ENCODE results near the gene AKAIN1. TPM values are rescaled to one million over a fixed set of nuclear protein-coding genes. Genes with fewer than 3 reads are reported as not detected.

AKAIN1 gene
- total and polyA plus RNA-seq, 2 of the 4 experiments (the other 2 are of a cell fraction), result not detected

DNA sequence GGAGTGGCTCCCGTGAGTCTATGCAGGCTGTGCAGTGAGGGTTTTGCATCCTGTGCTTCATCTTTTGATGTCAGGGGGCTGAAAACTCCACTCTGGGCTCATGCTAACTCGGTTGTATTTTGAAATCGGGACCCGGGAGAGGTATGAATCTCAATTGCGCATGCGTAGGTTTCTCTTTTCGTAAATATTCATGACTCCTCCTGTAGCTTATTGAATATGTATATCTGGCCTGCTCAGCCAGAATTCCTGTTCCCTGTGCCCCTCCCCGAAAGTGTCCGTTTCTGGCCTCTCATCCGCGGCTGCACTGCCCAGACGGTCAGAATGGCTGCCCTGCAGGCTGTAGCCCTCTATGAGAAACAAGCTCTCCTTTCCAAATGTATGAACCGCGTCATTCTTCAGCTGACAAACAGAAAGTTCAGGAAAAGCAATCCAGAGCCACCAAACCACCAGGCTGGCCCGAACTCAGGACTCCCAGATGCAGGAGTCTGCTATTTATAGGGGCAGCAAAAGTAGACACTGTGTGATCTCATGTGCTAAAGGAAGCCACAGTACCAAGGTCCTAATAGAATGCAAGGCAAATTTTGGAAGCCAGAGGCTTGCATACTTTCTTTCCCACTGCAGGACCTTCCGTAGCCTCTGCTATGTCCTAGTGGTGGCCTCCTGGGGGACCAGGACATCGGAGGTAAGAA is 41.7 kb downstream of the AKAIN1 start:
- intact Hi-C loops (cut with micrococcal nuclease) (no loop called here), dilution Hi-C loops (cut with HindIII; ENCODE audit: low sequenced_read_pairs, unreplicated experiment) (no loop called here), in situ Hi-C loops (cut with MboI; ENCODE audit: low sequenced_read_pairs) (no loop called here)
- no peak overlapping the region for H2AFZ ChIP-seq (replicated peaks; ENCODE audit: low read length, poor library complexity)
- BruUV-seq (replicated peaks), result no TSS peak
- H3K9me1 ChIP-seq (ENCODE audit: insufficient read depth, low read length), result no peaks in the 10 kb centered on the region
- no peak overlapping the region for H3K4ac ChIP-seq (ENCODE audit: low read depth, low read length)
- H2AK5ac ChIP-seq (ENCODE audit: low read depth, low read length), result no peak overlapping the region
- H2AK9ac ChIP-seq (replicated peaks; ENCODE audit: low read depth, low read length, poor library complexity), result no peak overlapping the region
- DNase-seq, result no peak
- no peak overlapping the region for H3K23ac ChIP-seq (ENCODE audit: low read depth, low read length)
- peaks cover 19% of the 10 kb centered on the region for H3K9me3 ChIP-seq (ENCODE audit: control insufficient read depth, insufficient read depth, low read length)
- no peak overlapping the region for H4K8ac ChIP-seq (ENCODE audit: low read depth in 2 of 2, low read length in 2 of 2)
- no peak for ATAC-seq (ENCODE audit: low read depth)
- H2BK20ac ChIP-seq (ENCODE audit: low read depth, low read length), result no peak overlapping the region
- no peak overlapping the region for H3K18ac ChIP-seq (ENCODE audit: low read depth, low read length)
- ChIA-PET POLR2A (ENCODE audit: unreplicated experiment) (no interaction called here), CTCF (no interaction called here)
- H2BK15ac ChIP-seq (ENCODE audit: low read depth, low read length), result no peak overlapping the region
- H3K36me3 ChIP-seq (ENCODE audit: control insufficient read depth, insufficient read depth, low read length), result no peaks in the 10 kb centered on the region
- no peak overlapping the region for H3K9ac ChIP-seq (ENCODE audit: low read depth, low read length)
- no peak overlapping the region for H3K14ac ChIP-seq (replicated peaks; ENCODE audit: low read depth, low read length)
- WGBS, 2 experiments (ENCODE audit: extremely low coverage in 2 of 2, insufficient read length in 1 of 2), result 69% methylated on average over 9 of the region's 17 CpGs; no CpG with 5 or more reads in 1 of the 2 experiments
- no peak overlapping the region for H3K27ac ChIP-seq (ENCODE audit: insufficient read depth, low read length)
- H3K79me1 ChIP-seq (ENCODE audit: low read depth in 1 of 2, low read length in 2 of 2), result no peaks in the 10 kb centered on the region
- H4K5ac ChIP-seq (ENCODE audit: low read depth, low read length), result no peak overlapping the region
- H3K4me1 ChIP-seq (ENCODE audit: control insufficient read depth, insufficient read depth, low read length), result no peaks in the 10 kb centered on the region
- H3K56ac ChIP-seq (ENCODE audit: extremely low read depth, insufficient read depth, low read length), result no peak overlapping the region
- H3K27me3 ChIP-seq (ENCODE audit: control insufficient read depth, insufficient read depth, low read length), result no peaks in the 10 kb centered on the region
- H4K20me1 ChIP-seq (ENCODE audit: insufficient read depth, low read length), result no peaks in the 10 kb centered on the region
- H3K4me2 ChIP-seq (ENCODE audit: low read depth, low read length), result no peak overlapping the region
- no peak overlapping the region for H2BK120ac ChIP-seq (ENCODE audit: low read depth, low read length)
- H3K4me3 ChIP-seq (ENCODE audit: insufficient read depth, low read depth, low read length), result no peak overlapping the region
- no peak overlapping the region for H2BK5ac ChIP-seq (ENCODE audit: low read depth, low read length, poor library complexity, severe bottlenecking)
- H4K91ac ChIP-seq (ENCODE audit: insufficient read depth, low read depth, low read length), result no peak overlapping the region
- TF ChIP-seq MAZ (IDR thresholded peaks at IDR 0.05; ENCODE audit: borderline replicate concordance, low read depth, low read length) (no peak), SMC3 (IDR thresholded peaks at IDR 0.05; ENCODE audit: low read depth, low read length) (no peak), CEBPB (IDR thresholded peaks at IDR 0.05; ENCODE audit: low read depth, low read length) (no peak), RAD21 (IDR thresholded peaks at IDR 0.05; ENCODE audit: low read length) (no peak), BHLHE40 (IDR thresholded peaks at IDR 0.05; ENCODE audit: low read depth, low read length) (no peak), MAFK (IDR thresholded peaks at IDR 0.05; ENCODE audit: low read depth, low read length) (no peak), FOS (IDR thresholded peaks at IDR 0.05; ENCODE audit: low read depth, low read length) (no peak), RCOR1 (IDR thresholded peaks at IDR 0.05; ENCODE audit: insufficient replicate concordance, low read length) (no peak), CTCF (conservative IDR thresholded peaks at IDR 0.05; ENCODE audit: low read depth, low read length) (no peak), CHD1 (IDR thresholded peaks at IDR 0.05; ENCODE audit: low read depth, low read length) (no peak), ELK1 (IDR thresholded peaks at IDR 0.05; ENCODE audit: borderline replicate concordance, low read depth, low read length) (no peak), NFE2L2 (IDR thresholded peaks at IDR 0.05; ENCODE audit: low read depth, low read length) (no peak)

Measured in IMR-90 (cell line).